ENCODE data around the gene GP5. TPM values are rescaled to one million over a fixed set of nuclear protein-coding genes. Genes with fewer than 3 reads are reported as not detected.

The GP5 gene
- polyA plus RNA-seq, 1 of the 3 experiments (the other 2 are of a cell fraction): 0.13 TPM

- Histone ChIP-seq H3K4me1 (ENCODE audit: control insufficient read depth in 1 of 2, insufficient read depth in 2 of 2, low read depth in 1 of 2, low read length in 1 of 2) (no peaks in the 10 kb centered on the region; a peak in 1 of 4 replicates), H3K9me3 (no peaks in the 10 kb centered on the region), H3F3A (replicated peaks; ENCODE audit: insufficient read depth) (peaks cover 35% of the 10 kb centered on the region), H3K27me3 (ENCODE audit: insufficient read depth) (no peaks in the 10 kb centered on the region), H4K20me1 (ENCODE audit: insufficient read depth) (no peaks in the 10 kb centered on the region), H3K79me2 (ENCODE audit: insufficient read depth) (peaks cover 64% of the 10 kb centered on the region), H3K36me3 (replicated peaks in 1 of 2; ENCODE audit: control insufficient read depth in 1 of 2, insufficient read depth in 2 of 2, low read length in 1 of 2) (peaks cover 88 to 89% of the 10 kb centered on the region in 2 experiments), H3K9me2 (no peaks in the 10 kb centered on the region), H3K9ac (no peak overlapping the region), H3K4me3 (ENCODE audit: low read depth in 2 of 2, low read length in 1 of 2) (no peak overlapping the region), H2AFZ (ENCODE audit: low read depth) (no peak overlapping the region), H3K4me2 (no peak overlapping the region), H3K27ac (ENCODE audit: low read depth in 2 of 2, low read length in 1 of 2) (no peak overlapping the region)
- WGBS (ENCODE audit: low lambda C conversion rate): 68% methylated on average over 2 of the region's 2 CpGs
- DNase-seq: no peak
- ChIA-PET CTCF (interaction anchor here (2.4 kb wide), 1 partner anchor 9 kb away, joined by 9 read pairs; no protein-coding TSS in a partner anchor), POLR2A (no interaction called here)
- TF ChIP-seq MEF2A (IDR thresholded peaks at IDR 0.05; ENCODE audit: borderline replicate concordance, low read depth) (no peak), SMC3 (IDR thresholded peaks at IDR 0.05; ENCODE audit: low read depth, low read length) (no peak), FOSL2 (IDR thresholded peaks at IDR 0.05; ENCODE audit: borderline replicate concordance, low read depth) (no peak), EP300 (IDR thresholded peaks at IDR 0.05; ENCODE audit: borderline replicate concordance in 1 of 2, low read depth in 1 of 2, low read length in 1 of 2) (no peak), RFX5 (IDR thresholded peaks at IDR 0.05; ENCODE audit: low read length) (no peak), TCF12 (IDR thresholded peaks at IDR 0.05) (no peak), MXI1 (IDR thresholded peaks at IDR 0.05; ENCODE audit: low read depth, low read length) (no peak), EZH2phosphoT487 (IDR thresholded peaks at IDR 0.05; ENCODE audit: borderline replicate concordance, low read depth) (no peak), GABPA (IDR thresholded peaks at IDR 0.05; ENCODE audit: low read depth) (no peak), CTCF (IDR thresholded peaks at IDR 0.05) (no peak), TEAD4 (IDR thresholded peaks at IDR 0.05; ENCODE audit: borderline replicate concordance, insufficient read depth) (no peak), GATA2 (CRISPR knock-in tag; IDR thresholded peaks at IDR 0.05) (no peak)
- TF ChIP-seq, protein P1, sequence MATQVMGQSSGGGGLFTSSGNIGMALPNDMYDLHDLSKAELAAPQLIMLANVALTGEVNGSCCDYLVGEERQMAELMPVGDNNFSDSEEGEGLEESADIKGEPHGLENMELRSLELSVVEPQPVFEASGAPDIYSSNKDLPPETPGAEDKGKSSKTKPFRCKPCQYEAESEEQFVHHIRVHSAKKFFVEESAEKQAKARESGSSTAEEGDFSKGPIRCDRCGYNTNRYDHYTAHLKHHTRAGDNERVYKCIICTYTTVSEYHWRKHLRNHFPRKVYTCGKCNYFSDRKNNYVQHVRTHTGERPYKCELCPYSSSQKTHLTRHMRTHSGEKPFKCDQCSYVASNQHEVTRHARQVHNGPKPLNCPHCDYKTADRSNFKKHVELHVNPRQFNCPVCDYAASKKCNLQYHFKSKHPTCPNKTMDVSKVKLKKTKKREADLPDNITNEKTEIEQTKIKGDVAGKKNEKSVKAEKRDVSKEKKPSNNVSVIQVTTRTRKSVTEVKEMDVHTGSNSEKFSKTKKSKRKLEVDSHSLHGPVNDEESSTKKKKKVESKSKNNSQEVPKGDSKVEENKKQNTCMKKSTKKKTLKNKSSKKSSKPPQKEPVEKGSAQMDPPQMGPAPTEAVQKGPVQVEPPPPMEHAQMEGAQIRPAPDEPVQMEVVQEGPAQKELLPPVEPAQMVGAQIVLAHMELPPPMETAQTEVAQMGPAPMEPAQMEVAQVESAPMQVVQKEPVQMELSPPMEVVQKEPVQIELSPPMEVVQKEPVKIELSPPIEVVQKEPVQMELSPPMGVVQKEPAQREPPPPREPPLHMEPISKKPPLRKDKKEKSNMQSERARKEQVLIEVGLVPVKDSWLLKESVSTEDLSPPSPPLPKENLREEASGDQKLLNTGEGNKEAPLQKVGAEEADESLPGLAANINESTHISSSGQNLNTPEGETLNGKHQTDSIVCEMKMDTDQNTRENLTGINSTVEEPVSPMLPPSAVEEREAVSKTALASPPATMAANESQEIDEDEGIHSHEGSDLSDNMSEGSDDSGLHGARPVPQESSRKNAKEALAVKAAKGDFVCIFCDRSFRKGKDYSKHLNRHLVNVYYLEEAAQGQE (IDR thresholded peaks at IDR 0.05; ENCODE audit: low read depth, low read length): no peak
- TF ChIP-seq, protein P2, sequence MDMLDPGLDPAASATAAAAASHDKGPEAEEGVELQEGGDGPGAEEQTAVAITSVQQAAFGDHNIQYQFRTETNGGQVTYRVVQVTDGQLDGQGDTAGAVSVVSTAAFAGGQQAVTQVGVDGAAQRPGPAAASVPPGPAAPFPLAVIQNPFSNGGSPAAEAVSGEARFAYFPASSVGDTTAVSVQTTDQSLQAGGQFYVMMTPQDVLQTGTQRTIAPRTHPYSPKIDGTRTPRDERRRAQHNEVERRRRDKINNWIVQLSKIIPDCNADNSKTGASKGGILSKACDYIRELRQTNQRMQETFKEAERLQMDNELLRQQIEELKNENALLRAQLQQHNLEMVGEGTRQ (IDR thresholded peaks at IDR 0.05; ENCODE audit: borderline replicate concordance, low read depth, low read length): no peak
Measured at GRCh38 chr3:194440756-194441155, 41.7 kb upstream of the GP5 start.
